Measurements from ENCODE around the gene ZIC2. TPM values are rescaled to one million over a fixed set of nuclear protein-coding genes. Genes with fewer than 3 reads are reported as not detected.

The ZIC2 gene
- total and polyA plus RNA-seq, 8 donors, result not detected

GRCh38 chr13:99977912-99978798 is 3.4 kb upstream of the ZIC2 start:
- peak in 1 of 2 donors; percentile 8 for DNase-seq

GRCh38 chr13:99978799-99979452 is 2.7 kb upstream of the ZIC2 start:
- intact Hi-C loops (cut with DNase I; ENCODE audit: low total_unique reads), result no loop called here
- Histone ChIP-seq H3K4me3 (peak overlapping the region in 2 of 4 donors; percentile 60 to 63), H3K36me3 (no peaks in the 10 kb centered on the region), H3K9me3 (peaks cover 0 to 37% (median 16%) of the 10 kb centered on the region in 4 donors), H3K27me3 (peaks cover 74 to 100% (median 100%) of the 10 kb centered on the region in 3 donors), H3K4me1 (peaks cover 36 to 56% (median 47%) of the 10 kb centered on the region in 4 donors), H3K27ac (no peak overlapping the region)
- no peak for TF ChIP-seq CTCF (IDR thresholded peaks at IDR 0.05)
- TF ChIP-seq EP300 (IDR thresholded peaks at IDR 0.05), result no peak
- no peak for TF ChIP-seq POLR2A (IDR thresholded peaks at IDR 0.05)
- no peak for TF ChIP-seq POLR2AphosphoS5 (IDR thresholded peaks at IDR 0.05)
- peak in 1 of 2 donors; percentile 23 for DNase-seq
- WGBS, 5 donors, result 5 to 7% (median 7%) methylated on average over 18 of the region's 18 CpGs

More at GRCh38 chr13:99977912-99978798, 3.4 kb upstream of the ZIC2 start:
- 12 to 16% (median 16%) methylated on average over 52 of the region's 52 CpGs for whole genome bisulfite sequencing, 5 donors
- H3K9me3 ChIP-seq, result peaks cover 0 to 34% (median 15%) of the 10 kb centered on the region in 4 donors
- H3K27me3 ChIP-seq, result peaks cover 69 to 100% (median 100%) of the 10 kb centered on the region in 3 donors
- intact Hi-C loops (cut with DNase I; ENCODE audit: low total_unique reads), result no loop called here
- H3K36me3 ChIP-seq, result no peaks in the 10 kb centered on the region
- peaks cover 36 to 55% (median 47%) of the 10 kb centered on the region in 4 donors for H3K4me1 ChIP-seq
- H3K27ac ChIP-seq, result no peak overlapping the region
- no peak for TF ChIP-seq CTCF (IDR thresholded peaks at IDR 0.05)
- no peak for TF ChIP-seq POLR2A (IDR thresholded peaks at IDR 0.05)
- no peak for TF ChIP-seq POLR2AphosphoS5 (IDR thresholded peaks at IDR 0.05)
- TF ChIP-seq EP300 (IDR thresholded peaks at IDR 0.05), result no peak
- no peak overlapping the region for H3K4me3 ChIP-seq

- peak; percentile 14 to 29 for DNase-seq
- 2 to 7% (median 3%) methylated on average over 44 to 59 of the region's 59 CpGs for WGBS, 5 donors
- Histone ChIP-seq H3K27me3 (peaks cover 73 to 100% (median 100%) of the 10 kb centered on the region in 3 donors), H3K4me1 (peaks cover 36 to 56% (median 48%) of the 10 kb centered on the region in 4 donors), H3K27ac (no peak overlapping the region), H3K4me3 (peak overlapping the region; percentile 43 to 63 (median 54)), H3K9me3 (peaks cover 0 to 37% (median 17%) of the 10 kb centered on the region in 4 donors), H3K36me3 (no peaks in the 10 kb centered on the region)
- intact Hi-C loops (cut with DNase I; ENCODE audit: low total_unique reads), result no loop called here
- TF ChIP-seq EP300 (IDR thresholded peaks at IDR 0.05) (no peak), POLR2AphosphoS5 (IDR thresholded peaks at IDR 0.05) (no peak), CTCF (IDR thresholded peaks at IDR 0.05) (no peak), POLR2A (IDR thresholded peaks at IDR 0.05) (no peak)
Observed at GRCh38 chr13:99979453-99980200, 2.0 kb upstream of the ZIC2 start.

Measured in stomach (tissue), 9 donors.